Mammary epithelial cell (primary cell): Measurements from ENCODE around the gene HSPA4L.

Experiments used
- CTCF ChIP-seq, 2 donors: IDR thresholded peaks in 1 of 2; conservative IDR thresholded peaks in 1 of 2; 2 replicates each; pipeline ENCODE4 v1.5.1; 2011 to 2012; ENCODE audit warnings: inconsistent platforms in 2 of 2, low read length in 2 of 2, mild to moderate bottlenecking in 2 of 2, control low read depth in 1 of 2, low read depth in 1 of 2; ENCODE audit not compliant: insufficient read depth in 1 of 2; ENCODE audit errors: extremely low read depth in 1 of 2
- EZH2 ChIP-seq: IDR thresholded peaks from 2 replicates; pipeline ENCODE4 v1.6.1; 2012; ENCODE audit warnings: low read length, inconsistent platforms, borderline replicate concordance

GRCh38 chr4:127849505-127850234 lies 67.5 kb downstream of the HSPA4L start:
- TF ChIP-seq EZH2 (no peak), CTCF (conservative IDR thresholded peaks at IDR 0.05 in 1 of 2, IDR thresholded peaks at IDR 0.05 in 1 of 2; ENCODE audit: extremely low read depth in 1 of 2, insufficient read depth in 1 of 2, low read depth in 1 of 2, low read length in 2 of 2) (no peak)
